ENCODE data around the gene TBX5. TPM values are rescaled to one million over a fixed set of nuclear protein-coding genes. Genes with fewer than 3 reads are reported as not detected.

TBX5 gene
- total RNA-seq, 5 donors from 2014 or later (not counting 1 experiment from before 2014, with no cell fraction given) = 0.13 TPM; not detected in 4

- Histone ChIP-seq H3K4me3 (ENCODE audit: control insufficient read depth in 1 of 2, extremely low read depth in 1 of 2, low read length in 1 of 2) (no peak overlapping the region), H3K4me1 (ENCODE audit: control insufficient read depth in 1 of 2, extremely low read depth in 1 of 2, insufficient read depth in 2 of 2, low read length in 2 of 2) (no peaks in the 10 kb centered on the region), H3K9me3 (no peaks in the 10 kb centered on the region), H3K36me3 (ENCODE audit: control insufficient read depth in 2 of 2, extremely low read depth in 1 of 2, insufficient read depth in 1 of 2, low read length in 1 of 2) (no peaks in the 10 kb centered on the region), H3K27me3 (replicated peaks in 1 of 2; ENCODE audit: control insufficient read depth in 2 of 2, extremely low read depth in 1 of 2, insufficient read depth in 2 of 2, low read length in 1 of 2) (peaks cover 0 to 7% of the 10 kb centered on the region in 2 experiments), H3K27ac (ENCODE audit: low read length) (no peak overlapping the region)
- ChIA-PET POLR2A (no interaction called here), CTCF (no interaction called here)
- DNase-seq (no peak), ATAC-seq (replicated peaks in 1 of 4) (no peak)
- Mint-ChIP-seq H3K4me1 (no peaks in the 10 kb centered on the region), H3K27me3 (peaks cover 12 to 15% of the 10 kb centered on the region in 2 donors), H3K27ac (no peak overlapping the region), H3K36me3 (no peaks in the 10 kb centered on the region), H3K9me3 (peaks cover 2 to 9% (median 5%) of the 10 kb centered on the region in 3 donors), H3K4me3 (no peak overlapping the region)
- no CpG with 5 or more reads among the region's 3 CpGs for WGBS (ENCODE audit: insufficient coverage)
Observed at GRCh38 chr12:114340231-114340630, 65.7 kb downstream of the TBX5 start.

GRCh38 chr12:114339626-114340025 lies 66.3 kb downstream of the TBX5 start:
- POLR2A ChIA-PET = no interaction called here
- H3K27me3 Mint-ChIP-seq = peaks cover 13 to 14% of the 10 kb centered on the region in 2 donors

GRCh38 chr12:114335607-114336006 lies 70.3 kb downstream of the TBX5 start:
- H3K36me3 Mint-ChIP-seq = no peaks in the 10 kb centered on the region
- ChIA-PET CTCF (no interaction called here), POLR2A (no interaction called here)
- Histone ChIP-seq H3K27ac (ENCODE audit: low read length) (no peak overlapping the region), H3K27me3 (replicated peaks in 1 of 2; ENCODE audit: control insufficient read depth in 2 of 2, extremely low read depth in 1 of 2, insufficient read depth in 2 of 2, low read length in 1 of 2) (peaks cover 0 to 7% of the 10 kb centered on the region in 2 experiments), H3K4me1 (ENCODE audit: control insufficient read depth in 1 of 2, extremely low read depth in 1 of 2, insufficient read depth in 2 of 2, low read length in 2 of 2) (no peaks in the 10 kb centered on the region), H3K4me3 (ENCODE audit: control insufficient read depth in 1 of 2, extremely low read depth in 1 of 2, low read length in 1 of 2) (no peak overlapping the region), H3K36me3 (ENCODE audit: control insufficient read depth in 2 of 2, extremely low read depth in 1 of 2, insufficient read depth in 1 of 2, low read length in 1 of 2) (no peaks in the 10 kb centered on the region), H3K9me3 (no peaks in the 10 kb centered on the region)
- H3K4me3 Mint-ChIP-seq = no peak overlapping the region
- no peak for DNase-seq
- H3K4me1 Mint-ChIP-seq = no peaks in the 10 kb centered on the region
- ATAC-seq (replicated peaks in 1 of 4) = no peak
- WGBS (ENCODE audit: insufficient coverage) = no CpG with 5 or more reads among the region's 5 CpGs
- peaks cover 5 to 11% (median 11%) of the 10 kb centered on the region in 3 donors for H3K9me3 Mint-ChIP-seq
- H3K27me3 Mint-ChIP-seq = peaks cover 14 to 17% of the 10 kb centered on the region in 2 donors
- no peak overlapping the region for H3K27ac Mint-ChIP-seq

More at GRCh38 chr12:114339626-114340025, 66.3 kb downstream of the TBX5 start:
- Histone ChIP-seq H3K9me3 (no peaks in the 10 kb centered on the region), H3K27me3 (replicated peaks in 1 of 2; ENCODE audit: control insufficient read depth in 2 of 2, extremely low read depth in 1 of 2, insufficient read depth in 2 of 2, low read length in 1 of 2) (peaks cover 0 to 7% of the 10 kb centered on the region in 2 experiments), H3K27ac (ENCODE audit: low read length) (no peak overlapping the region), H3K4me1 (ENCODE audit: control insufficient read depth in 1 of 2, extremely low read depth in 1 of 2, insufficient read depth in 2 of 2, low read length in 2 of 2) (no peaks in the 10 kb centered on the region), H3K4me3 (ENCODE audit: control insufficient read depth in 1 of 2, extremely low read depth in 1 of 2, low read length in 1 of 2) (no peak overlapping the region), H3K36me3 (ENCODE audit: control insufficient read depth in 2 of 2, extremely low read depth in 1 of 2, insufficient read depth in 1 of 2, low read length in 1 of 2) (no peaks in the 10 kb centered on the region)
- CTCF ChIA-PET = no interaction called here
- ATAC-seq (replicated peaks in 1 of 4) = no peak
- no peak for DNase-seq
- Mint-ChIP-seq H3K4me3 (no peak overlapping the region), H3K4me1 (no peaks in the 10 kb centered on the region), H3K36me3 (no peaks in the 10 kb centered on the region), H3K27ac (no peak overlapping the region), H3K9me3 (peaks cover 2 to 9% (median 5%) of the 10 kb centered on the region in 3 donors)
- WGBS (ENCODE audit: insufficient coverage) = 86% methylated on average over 1 of the region's 2 CpGs

- H3K36me3 ChIP-seq (ENCODE audit: control insufficient read depth in 2 of 2, extremely low read depth in 1 of 2, insufficient read depth in 1 of 2, low read length in 1 of 2) = no peaks in the 10 kb centered on the region
- ATAC-seq (replicated peaks in 1 of 4) (no peak), DNase-seq (no peak)
- ChIA-PET POLR2A (no interaction called here), CTCF (no interaction called here)
- H3K4me1 ChIP-seq (ENCODE audit: control insufficient read depth in 1 of 2, extremely low read depth in 1 of 2, insufficient read depth in 2 of 2, low read length in 2 of 2) = no peaks in the 10 kb centered on the region
- Mint-ChIP-seq H3K4me3 (no peak overlapping the region), H3K4me1 (no peaks in the 10 kb centered on the region), H3K9me3 (peaks cover 7 to 16% (median 15%) of the 10 kb centered on the region in 3 donors), H3K27me3 (peaks cover 14% of the 10 kb centered on the region in 2 donors), H3K36me3 (no peaks in the 10 kb centered on the region), H3K27ac (no peak overlapping the region)
- H3K9me3 ChIP-seq = no peaks in the 10 kb centered on the region
- peaks cover 0 to 7% of the 10 kb centered on the region in 2 experiments for H3K27me3 ChIP-seq (replicated peaks in 1 of 2; ENCODE audit: control insufficient read depth in 2 of 2, extremely low read depth in 1 of 2, insufficient read depth in 2 of 2, low read length in 1 of 2)
- no peak overlapping the region for H3K27ac ChIP-seq (ENCODE audit: low read length)
- 83% methylated on average over 3 of the region's 5 CpGs for WGBS (ENCODE audit: insufficient coverage)
- H3K4me3 ChIP-seq (ENCODE audit: control insufficient read depth in 1 of 2, extremely low read depth in 1 of 2, low read length in 1 of 2) = no peak overlapping the region
Observed at GRCh38 chr12:114334395-114334794, 71.5 kb downstream of the TBX5 start.

GRCh38 chr12:114328292-114328691 lies 77.7 kb downstream of the TBX5 start:
- no peak for DNase-seq
- H3K27me3 Mint-ChIP-seq = peaks cover 0 to 4% of the 10 kb centered on the region in 2 donors
- H3K4me3 Mint-ChIP-seq = no peak overlapping the region
- H3K4me3 ChIP-seq (ENCODE audit: control insufficient read depth in 1 of 2, extremely low read depth in 1 of 2, low read length in 1 of 2) = no peak overlapping the region
- no peaks in the 10 kb centered on the region for H3K27me3 ChIP-seq (replicated peaks in 1 of 2; ENCODE audit: control insufficient read depth in 2 of 2, extremely low read depth in 1 of 2, insufficient read depth in 2 of 2, low read length in 1 of 2)
- no peaks in the 10 kb centered on the region for H3K9me3 ChIP-seq
- H3K9me3 Mint-ChIP-seq = peaks cover 7 to 15% (median 15%) of the 10 kb centered on the region in 3 donors
- no peak for ATAC-seq (replicated peaks in 1 of 4)
- no CpG with 5 or more reads among the region's 2 CpGs for WGBS (ENCODE audit: insufficient coverage)
- H3K4me1 ChIP-seq (ENCODE audit: control insufficient read depth in 1 of 2, extremely low read depth in 1 of 2, insufficient read depth in 2 of 2, low read length in 2 of 2) = no peaks in the 10 kb centered on the region
- ChIA-PET POLR2A (no interaction called here), CTCF (no interaction called here)
- no peak overlapping the region for H3K27ac Mint-ChIP-seq
- no peaks in the 10 kb centered on the region for H3K36me3 Mint-ChIP-seq
- H3K4me1 Mint-ChIP-seq = no peaks in the 10 kb centered on the region
- no peak overlapping the region for H3K27ac ChIP-seq (ENCODE audit: low read length)
- no peaks in the 10 kb centered on the region for H3K36me3 ChIP-seq (ENCODE audit: control insufficient read depth in 2 of 2, extremely low read depth in 1 of 2, insufficient read depth in 1 of 2, low read length in 1 of 2)

GRCh38 chr12:114327765-114328164 lies 78.2 kb downstream of the TBX5 start:
- ChIA-PET CTCF (no interaction called here), POLR2A (no interaction called here)
- H3K4me3 ChIP-seq (ENCODE audit: control insufficient read depth in 1 of 2, extremely low read depth in 1 of 2, low read length in 1 of 2) = no peak overlapping the region
- DNase-seq (no peak), ATAC-seq (replicated peaks in 1 of 4) (no peak)
- H3K27me3 ChIP-seq (replicated peaks in 1 of 2; ENCODE audit: control insufficient read depth in 2 of 2, extremely low read depth in 1 of 2, insufficient read depth in 2 of 2, low read length in 1 of 2) = no peaks in the 10 kb centered on the region
- Mint-ChIP-seq H3K4me3 (no peak overlapping the region), H3K4me1 (no peaks in the 10 kb centered on the region), H3K27ac (no peak overlapping the region), H3K36me3 (no peaks in the 10 kb centered on the region), H3K27me3 (peaks cover 0 to 4% of the 10 kb centered on the region in 2 donors), H3K9me3 (peaks cover 7 to 15% (median 15%) of the 10 kb centered on the region in 3 donors)
- H3K36me3 ChIP-seq (ENCODE audit: control insufficient read depth in 2 of 2, extremely low read depth in 1 of 2, insufficient read depth in 1 of 2, low read length in 1 of 2) = no peaks in the 10 kb centered on the region
- no peak overlapping the region for H3K27ac ChIP-seq (ENCODE audit: low read length)
- H3K4me1 ChIP-seq (ENCODE audit: control insufficient read depth in 1 of 2, extremely low read depth in 1 of 2, insufficient read depth in 2 of 2, low read length in 2 of 2) = no peaks in the 10 kb centered on the region
- no peaks in the 10 kb centered on the region for H3K9me3 ChIP-seq

- Mint-ChIP-seq H3K27me3 (peaks cover 0 to 4% of the 10 kb centered on the region in 2 donors), H3K27ac (no peak overlapping the region), H3K4me1 (no peaks in the 10 kb centered on the region), H3K36me3 (no peaks in the 10 kb centered on the region), H3K4me3 (no peak overlapping the region), H3K9me3 (peaks cover 0 to 4% (median 3%) of the 10 kb centered on the region in 3 donors)
- H3K36me3 ChIP-seq (ENCODE audit: control insufficient read depth in 2 of 2, extremely low read depth in 1 of 2, insufficient read depth in 1 of 2, low read length in 1 of 2) = no peaks in the 10 kb centered on the region
- no peaks in the 10 kb centered on the region for H3K27me3 ChIP-seq (replicated peaks in 1 of 2; ENCODE audit: control insufficient read depth in 2 of 2, extremely low read depth in 1 of 2, insufficient read depth in 2 of 2, low read length in 1 of 2)
- CTCF ChIA-PET = no interaction called here
- WGBS (ENCODE audit: insufficient coverage) = 80% methylated on average over 1 of the region's 1 CpG
- H3K27ac ChIP-seq (ENCODE audit: low read length) = no peak overlapping the region
- ATAC-seq (replicated peaks in 1 of 4) (no peak), DNase-seq (no peak)
- H3K9me3 ChIP-seq = no peaks in the 10 kb centered on the region
- no peak overlapping the region for H3K4me3 ChIP-seq (ENCODE audit: control insufficient read depth in 1 of 2, extremely low read depth in 1 of 2, low read length in 1 of 2)
- no peaks in the 10 kb centered on the region for H3K4me1 ChIP-seq (ENCODE audit: control insufficient read depth in 1 of 2, extremely low read depth in 1 of 2, insufficient read depth in 2 of 2, low read length in 2 of 2)
- POLR2A ChIA-PET = no interaction called here
Observed at GRCh38 chr12:114321524-114321923, 84.4 kb downstream of the TBX5 start.
